D721Med (cell line): ENCODE data around the gene EPB41.
"Not testable (repeated sequence)": the region's sequence is repeated elsewhere in the genome, so short reads cannot be mapped to it uniquely, and the experiment has no call there.

ENCODE experiments used
- DNase-seq: peaks from one replicate; pipeline ENCODE4 v3.0.0; 2011; ENCODE audit warnings: low spot score; ENCODE audit not compliant: insufficient read length
- FAIRE-seq: peaks from 2 replicates; lab custom pipeline; 2011; peaks lifted over from hg19 to GRCh38; lab: Jason Lieb, UNC
- CTCF ChIP-seq: IDR thresholded peaks from 2 replicates; pipeline ENCODE4 v1.5.1; 2012; ENCODE audit warnings: mild to moderate bottlenecking, control low read depth; ENCODE audit not compliant: insufficient read depth; ENCODE audit errors: missing control alignments

The EPB41 gene

GRCh38 chr1:28935293-28935692 lies 20.9 kb downstream of the EPB41 start:
- DNase-seq (no peak), FAIRE-seq (no peak)
- no peak for TF ChIP-seq CTCF

GRCh38 chr1:28936094-28936493 lies 21.7 kb downstream of the EPB41 start:
- TF ChIP-seq CTCF: no peak
- DNase-seq: no peak
- FAIRE-seq: no peak

GRCh38 chr1:28936528-28936927 lies 22.2 kb downstream of the EPB41 start:
- no peak for TF ChIP-seq CTCF
- FAIRE-seq: no peak
- DNase-seq: no peak

- not testable (repeated sequence) for DNase-seq, FAIRE-seq
Measured at GRCh38 chr1:28943581-28943980, 29.2 kb downstream of the EPB41 start.

- TF ChIP-seq CTCF: no peak
- DNase-seq (no peak), FAIRE-seq (no peak)
Measured at GRCh38 chr1:28950006-28950405, 35.6 kb downstream of the EPB41 start.

GRCh38 chr1:28950449-28950848 lies 36.1 kb downstream of the EPB41 start:
- DNase-seq (no peak), FAIRE-seq (no peak)
- TF ChIP-seq CTCF: no peak

GRCh38 chr1:28954126-28954726 lies 39.9 kb downstream of the EPB41 start:
- DNase-seq: no peak
- no peak for TF ChIP-seq CTCF
- FAIRE-seq: no peak

GRCh38 chr1:28956038-28956464 lies 41.7 kb downstream of the EPB41 start:
- TF ChIP-seq CTCF: no peak
- DNase-seq (no peak), FAIRE-seq (no peak)

GRCh38 chr1:28962114-28962831 lies 47.9 kb downstream of the EPB41 start:
- not testable (repeated sequence) for FAIRE-seq

More at GRCh38 chr1:28962114-28962831, 47.9 kb downstream of the EPB41 start:
- DNase-seq: not testable (repeated sequence)
